Stimulated activated CD4-positive, alpha-beta T cell treated with anti-CD3 and anti-CD28 coated beads, Interleukin-1b, Interleukin-23, amount 100 ng/mL, for 1 hour (primary cell): ENCODE measurements around the gene IRF2BP2.
"Not testable (repeated sequence)": the region's sequence is repeated elsewhere in the genome, so short reads cannot be mapped to it uniquely, and the experiment has no call there.

Source experiments
- DNase-seq, 2 donors: peaks; one replicate each; pipeline ENCODE4 v3.0.0-alpha.2; 2020; ENCODE audit warnings: low read depth in 2 of 2

Gene IRF2BP2

DNA sequence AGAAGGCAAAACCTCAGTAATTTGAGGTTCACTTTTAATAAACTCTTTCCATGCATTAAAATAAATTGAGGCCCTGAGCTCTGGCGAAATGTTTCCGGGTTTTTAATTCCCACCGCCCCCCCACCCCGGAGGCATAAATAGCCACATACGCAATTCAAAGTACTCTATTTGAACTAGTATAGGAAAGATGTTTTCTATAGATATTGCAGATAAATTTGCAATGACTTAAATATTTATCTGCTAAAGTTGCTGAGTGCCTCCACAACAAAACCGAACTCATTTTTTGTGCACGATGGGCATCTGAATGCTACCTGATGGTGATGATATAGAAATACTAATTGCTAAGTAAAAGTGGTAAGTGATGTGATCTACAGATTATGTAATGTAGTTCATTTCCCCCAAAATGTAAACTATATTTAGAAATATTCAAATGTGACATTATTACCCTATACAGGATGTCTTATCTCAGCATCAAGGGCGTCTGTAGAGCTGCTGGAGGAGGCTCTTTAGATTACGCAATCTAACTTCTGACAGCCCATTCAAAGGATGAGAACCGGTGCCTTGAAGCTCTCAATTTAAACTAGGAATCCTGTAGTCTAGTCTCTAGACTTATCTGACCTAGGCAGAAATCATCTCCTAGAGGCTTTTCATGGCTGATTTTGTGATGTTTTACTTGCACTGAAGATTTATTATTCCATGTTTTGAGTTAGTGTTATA is 8.5 kb downstream of the IRF2BP2 start:
- DNase-seq, result no peak

DNA sequence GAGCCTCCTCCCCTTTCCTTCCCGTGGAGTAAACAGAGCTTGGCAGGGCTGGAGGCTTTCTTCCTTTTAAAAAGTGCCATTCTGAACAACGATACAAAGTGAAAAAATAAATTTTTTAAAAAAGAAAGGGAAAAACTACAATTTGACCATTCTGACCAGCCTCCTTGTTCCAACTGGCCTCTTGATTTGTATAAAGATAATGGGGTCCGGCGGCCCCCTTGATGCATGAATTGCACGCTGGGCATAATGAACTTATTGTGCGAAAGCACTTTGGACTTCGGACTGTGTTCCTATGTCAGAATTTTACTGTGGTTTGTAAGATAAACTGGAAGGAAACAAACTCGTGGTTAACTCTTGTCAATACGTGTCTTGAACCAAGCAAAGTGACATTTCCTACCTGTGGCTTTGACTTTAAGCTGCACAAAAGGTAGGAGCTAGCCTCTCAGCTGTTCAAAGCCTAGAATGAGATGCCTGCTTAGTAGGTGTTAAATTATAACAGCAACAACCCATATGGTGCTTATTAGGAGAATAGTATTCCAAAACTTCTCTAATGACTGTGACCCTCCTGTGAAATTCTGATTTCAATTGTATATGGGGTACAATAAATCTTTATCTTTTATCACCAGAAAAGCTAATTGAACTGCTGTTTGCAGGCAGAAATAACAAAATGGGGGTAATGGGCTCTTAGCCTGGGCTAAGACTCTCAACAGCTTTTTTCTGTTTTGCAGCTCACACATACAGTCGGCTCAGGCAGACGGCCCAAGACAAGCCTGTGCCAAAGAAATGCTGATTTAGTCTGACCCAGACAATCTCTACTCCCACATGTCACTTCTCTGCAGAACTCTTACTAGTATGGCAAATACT is 9.3 kb downstream of the IRF2BP2 start:
- DNase-seq, result no peak

DNA sequence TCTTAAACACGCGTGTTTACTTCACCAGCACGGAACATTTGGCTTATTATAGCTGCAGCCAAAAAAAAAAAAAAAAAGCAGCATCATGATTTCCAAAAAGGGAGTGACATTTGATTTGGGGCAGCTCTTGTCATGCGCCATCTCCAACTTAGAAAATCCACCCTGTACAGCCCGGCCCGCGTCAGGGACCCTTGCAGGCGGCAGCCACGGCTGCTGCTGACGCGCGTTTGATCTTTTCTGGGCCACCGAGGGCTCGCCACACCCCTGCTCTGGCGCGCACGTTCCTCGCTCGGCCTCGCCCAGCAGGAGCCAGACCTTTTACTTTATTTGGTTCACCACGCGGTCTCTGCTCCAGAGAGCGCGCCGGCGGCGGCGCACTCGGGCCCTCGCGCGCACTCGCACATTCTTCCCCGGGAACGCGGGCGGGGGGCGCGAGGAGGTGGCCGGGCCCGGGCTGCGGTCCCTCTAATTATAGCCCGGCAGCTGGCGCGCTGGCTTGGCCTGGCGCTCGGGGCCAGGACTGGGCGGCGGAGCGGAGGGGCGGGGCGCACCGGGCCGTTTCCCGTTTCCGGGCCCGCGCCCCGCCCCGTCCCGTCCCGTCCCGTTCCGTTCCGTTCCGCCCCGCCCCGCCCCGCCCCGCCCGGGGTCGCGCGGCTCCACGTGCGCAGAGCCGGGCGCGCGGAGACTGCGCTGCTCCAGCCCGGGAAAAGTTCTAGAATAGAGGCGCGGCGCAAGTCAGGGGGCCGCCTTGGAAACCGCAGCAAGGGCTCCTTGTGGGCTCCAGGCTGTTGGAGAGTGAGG is 10.2 kb downstream of the IRF2BP2 start:
- DNase-seq, result peak in 1 of 2 donors; percentile 58

DNA sequence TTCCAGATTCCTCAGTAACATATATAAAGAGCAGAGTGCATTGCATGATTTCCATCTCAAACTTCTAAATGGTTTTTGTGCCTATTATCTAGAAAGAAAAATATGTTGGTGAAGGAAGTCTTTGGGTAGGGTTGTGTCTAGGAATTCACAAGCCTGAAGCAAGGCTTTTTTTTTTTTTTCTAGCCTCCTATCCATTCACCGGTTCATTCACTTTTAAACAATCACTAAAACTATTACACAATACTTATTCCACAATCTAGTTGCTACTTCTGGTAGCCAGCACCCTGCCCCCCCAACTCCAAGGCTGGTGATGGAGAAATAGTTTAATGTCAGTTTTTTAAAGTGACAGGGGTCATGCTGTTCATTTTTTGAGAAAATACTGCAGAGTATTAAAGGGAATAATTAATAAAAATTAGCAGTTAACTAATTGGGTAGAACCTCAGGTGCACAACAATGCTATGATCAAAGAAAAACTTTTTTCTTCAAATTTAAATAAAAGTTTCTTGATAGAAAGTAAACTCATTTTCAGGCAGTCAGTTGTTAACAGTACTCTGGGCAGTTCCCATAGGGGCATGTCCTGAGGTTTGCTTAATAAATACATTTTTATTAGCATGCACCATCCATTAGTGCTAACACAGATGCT is 10.9 kb downstream of the IRF2BP2 start:
- DNase-seq, result no peak

DNA sequence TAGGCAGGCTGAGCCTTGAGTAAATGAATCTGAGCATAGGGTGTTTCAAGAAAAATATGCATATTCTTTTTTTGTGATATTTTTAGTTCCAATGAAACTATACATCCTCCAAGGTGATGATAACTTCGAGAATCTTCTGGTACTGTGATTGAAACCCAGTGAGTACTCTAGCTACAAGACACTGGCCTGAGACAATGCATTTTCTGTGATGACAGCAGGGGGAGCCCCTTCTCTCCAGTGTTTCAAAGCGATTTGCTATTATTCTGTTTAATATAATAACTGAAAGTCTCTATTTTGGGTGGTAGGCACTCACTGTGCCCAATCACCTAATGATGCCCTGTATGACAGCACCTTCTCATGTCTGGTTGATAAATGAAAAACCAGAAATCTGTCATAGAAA is 12.1 kb downstream of the IRF2BP2 start:
- DNase-seq, result peak in 1 of 2 donors; percentile 32

DNA sequence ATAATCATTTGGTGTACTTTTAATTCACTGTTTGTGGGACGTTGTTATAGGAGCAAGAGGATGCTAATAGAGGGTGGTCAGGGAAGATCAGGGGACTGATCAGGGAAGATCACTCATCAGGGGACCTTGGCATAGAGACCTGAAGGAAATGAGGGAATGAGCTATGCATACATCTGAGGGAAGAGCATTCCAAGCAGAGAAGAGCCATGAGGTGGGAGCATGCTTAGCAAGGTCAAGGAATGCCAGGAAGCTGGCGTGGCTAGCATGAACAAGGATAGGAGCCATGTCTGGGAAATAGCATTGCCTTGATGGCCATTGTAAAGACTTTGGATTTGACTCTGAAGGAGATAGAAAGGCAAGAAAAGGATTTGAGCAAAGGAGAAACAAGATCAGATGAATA is 14.1 kb downstream of the IRF2BP2 start:
- no peak for DNase-seq

DNA sequence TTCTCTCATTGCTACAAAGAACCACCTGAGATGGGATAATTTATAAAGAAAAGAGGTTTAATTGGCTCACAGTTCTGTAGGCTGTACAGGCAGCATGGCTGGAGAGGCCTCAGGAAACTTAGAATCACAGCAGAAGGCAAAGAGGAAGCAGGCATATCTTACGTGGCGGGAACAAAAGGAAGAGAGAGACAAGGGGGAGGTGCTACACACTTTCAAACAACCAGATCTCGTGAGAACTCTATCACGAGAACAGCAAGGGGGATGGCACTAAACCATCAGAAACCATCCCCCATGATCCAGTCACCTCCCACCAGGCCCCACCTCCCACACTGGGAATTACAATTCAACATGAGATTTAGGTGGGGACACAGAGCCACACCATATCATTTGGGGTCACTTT is 15.4 kb downstream of the IRF2BP2 start:
- DNase-seq, result not testable (repeated sequence)

DNA sequence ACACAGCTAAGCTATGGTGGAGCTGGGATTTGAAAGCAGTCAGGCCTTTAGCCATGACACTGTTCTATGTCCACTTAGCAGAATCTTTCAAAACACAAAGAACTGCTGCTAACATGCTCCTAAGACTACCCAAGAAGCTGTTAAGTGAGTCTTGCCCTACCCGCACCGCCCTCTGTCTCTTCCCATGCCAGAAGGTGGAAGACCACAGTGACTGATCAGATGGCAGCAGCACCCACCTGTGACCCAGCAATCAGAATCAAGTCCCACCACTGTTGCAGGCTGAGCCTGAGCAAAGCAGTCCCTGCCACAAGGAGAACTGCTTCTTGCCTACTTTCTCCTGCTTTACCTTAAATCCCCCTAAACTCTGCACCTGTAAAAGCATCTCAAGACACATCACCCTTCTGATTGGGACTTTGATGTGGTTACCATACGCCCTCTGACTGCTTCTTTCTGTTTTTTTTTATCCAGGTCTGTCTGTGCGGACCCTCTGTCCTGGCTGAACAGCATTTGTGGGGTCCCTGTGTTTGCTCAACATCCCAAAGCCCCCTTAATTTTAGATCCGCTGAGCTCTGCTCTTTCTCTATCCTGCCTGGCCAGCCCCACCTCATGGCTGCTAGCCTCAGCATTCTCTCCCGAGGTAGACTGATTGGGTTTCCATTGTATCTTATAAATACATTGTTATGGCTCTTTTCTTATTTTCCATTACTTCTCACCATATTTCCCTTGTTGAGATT is 16.0 kb downstream of the IRF2BP2 start:
- no peak for DNase-seq

DNA sequence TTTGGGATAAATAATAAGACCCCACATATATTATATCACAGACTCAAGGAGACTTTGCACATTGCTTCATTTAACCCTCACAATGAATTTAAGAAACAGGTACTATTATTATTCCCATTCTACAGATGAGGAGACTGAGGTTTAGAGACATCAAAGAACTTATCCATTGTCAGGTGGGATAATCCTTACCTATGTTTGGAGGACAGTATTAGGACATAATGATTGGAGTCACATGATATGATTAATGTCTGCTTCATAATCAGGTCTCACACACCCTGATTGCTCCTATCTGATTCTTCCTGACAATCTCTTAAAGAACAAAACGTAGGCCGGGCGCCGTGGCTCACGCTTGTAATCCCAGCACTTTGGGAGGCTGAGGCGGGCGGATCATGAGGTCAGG is 16.9 kb downstream of the IRF2BP2 start:
- DNase-seq, result no peak

DNA sequence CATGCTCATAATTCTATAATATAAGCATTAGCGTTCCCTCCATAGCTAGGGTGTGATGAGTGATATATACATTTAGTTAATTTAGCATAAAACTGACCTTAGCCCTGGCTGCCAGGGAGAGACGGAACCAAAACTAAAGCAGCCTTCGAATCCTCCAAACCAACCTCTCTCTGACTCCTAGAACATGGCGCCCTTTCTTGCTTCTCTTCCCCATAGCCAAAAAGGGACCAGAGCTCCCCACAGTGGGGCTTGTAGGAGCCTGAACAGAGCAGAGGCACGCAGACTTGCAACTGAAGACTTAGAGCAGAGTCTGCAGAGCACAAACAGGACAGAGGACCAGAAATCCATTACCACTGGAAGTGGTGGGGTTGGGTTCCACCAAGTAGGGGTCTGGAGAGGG is 17.7 kb downstream of the IRF2BP2 start:
- no peak for DNase-seq

DNA sequence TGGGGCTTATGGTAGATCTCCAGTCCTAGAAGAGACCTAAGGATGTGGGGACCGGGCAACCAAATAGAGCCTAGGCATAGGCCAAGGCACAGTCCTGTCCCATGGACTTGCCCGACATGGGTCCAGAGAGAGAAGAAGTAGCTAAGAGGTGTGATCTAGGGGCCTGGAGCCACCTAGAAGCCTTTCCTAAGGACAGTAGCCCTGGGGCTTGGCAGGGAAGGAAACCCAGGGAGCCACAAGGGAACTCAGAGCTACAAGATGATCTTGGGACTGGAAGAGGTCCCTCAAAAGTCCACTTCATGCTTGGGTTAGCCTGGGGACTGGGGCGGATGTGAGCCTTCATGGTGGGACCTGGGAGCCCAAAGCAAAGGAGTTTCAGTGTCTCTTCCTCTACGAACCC is 18.8 kb downstream of the IRF2BP2 start:
- no peak for DNase-seq

DNA sequence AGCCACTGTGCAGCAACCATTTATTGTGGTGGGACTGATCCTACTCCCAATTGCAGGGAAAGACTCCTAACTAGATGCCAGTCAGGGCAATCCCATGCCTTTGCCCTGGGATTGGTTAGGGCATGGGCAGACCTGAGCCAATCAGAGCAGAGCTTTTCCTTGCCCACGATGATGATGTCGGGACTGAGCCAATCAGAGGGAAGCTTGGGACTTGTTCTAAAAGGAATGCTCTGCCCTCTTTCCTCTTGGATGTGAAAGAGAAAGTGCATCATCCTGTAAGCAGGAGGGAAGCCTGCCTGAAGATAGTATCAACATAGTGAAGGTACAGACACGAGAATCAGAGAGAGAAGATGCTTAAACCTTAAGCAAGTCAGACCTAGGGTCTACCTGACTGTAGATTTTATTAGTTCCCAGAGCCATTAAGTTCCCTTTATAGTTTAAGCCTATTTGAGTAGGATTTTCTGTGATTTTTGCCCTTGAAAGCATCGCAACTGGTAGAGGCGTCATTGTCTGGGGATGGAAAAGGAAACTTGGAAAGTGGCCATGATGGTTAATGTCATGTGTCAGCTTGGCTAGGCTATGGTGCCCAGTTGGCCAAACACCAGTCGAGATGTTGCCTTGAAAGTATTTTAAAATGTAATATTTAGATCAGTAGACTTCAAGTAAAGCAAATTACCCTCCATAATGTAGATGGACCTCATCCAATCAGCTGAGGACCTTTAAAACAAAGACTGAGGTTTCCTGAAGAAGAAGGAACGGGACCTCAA is 19.9 kb downstream of the IRF2BP2 start:
- no peak for DNase-seq

DNA sequence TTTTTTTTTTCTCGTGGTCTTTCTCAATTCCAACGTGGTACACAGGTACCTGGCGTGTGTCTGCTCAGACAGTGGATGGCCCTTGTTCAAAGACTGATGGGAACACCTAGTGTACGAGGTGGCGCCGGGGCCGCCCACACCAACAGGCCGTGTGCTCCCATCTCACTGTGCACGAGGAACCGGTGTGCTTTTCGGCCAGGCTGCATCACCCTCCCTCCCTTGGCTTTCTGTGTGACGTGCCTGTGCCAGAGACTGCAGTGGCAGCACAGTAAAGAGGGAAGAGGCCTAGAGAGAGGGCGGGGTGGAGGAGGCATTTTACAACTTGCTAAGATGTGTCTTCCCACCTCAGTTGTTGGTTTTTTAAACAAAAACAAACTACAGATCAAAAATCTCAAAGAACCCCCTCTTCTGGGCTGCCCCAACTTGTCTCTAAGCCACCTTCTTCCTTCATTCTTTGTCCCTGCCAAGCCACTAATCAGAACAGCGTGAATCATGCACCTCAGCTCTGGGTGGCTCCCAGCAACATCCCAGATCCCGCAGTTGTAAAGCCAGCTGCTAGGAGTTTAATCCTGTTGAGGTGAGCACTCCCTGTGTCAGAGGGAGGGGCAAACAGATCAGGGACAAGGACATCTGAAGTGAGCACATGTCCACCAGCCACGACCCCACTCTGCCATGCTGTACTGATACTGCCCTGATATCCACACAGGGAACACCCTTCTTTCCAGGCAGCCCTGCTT is 20.7 kb downstream of the IRF2BP2 start:
- DNase-seq, result no peak

DNA sequence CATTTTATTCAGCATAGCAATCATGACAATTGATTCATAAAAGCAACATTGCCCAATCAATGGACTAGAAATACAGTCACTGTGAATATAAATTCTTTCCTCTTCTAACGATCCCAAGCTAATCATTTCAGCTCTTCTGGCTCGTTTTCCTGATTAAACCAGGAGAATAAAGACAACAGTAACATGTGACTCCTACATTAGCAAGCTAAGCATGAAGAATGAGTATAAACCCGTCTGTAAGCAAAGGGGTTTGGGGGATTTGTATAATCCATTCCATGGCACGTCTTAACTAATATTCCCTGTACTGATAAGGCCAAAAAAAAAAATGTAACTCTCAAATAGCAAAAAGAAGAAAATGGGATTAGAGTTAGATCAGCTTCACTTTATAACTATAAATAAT is 21.6 kb downstream of the IRF2BP2 start:
- no peak for DNase-seq

DNA sequence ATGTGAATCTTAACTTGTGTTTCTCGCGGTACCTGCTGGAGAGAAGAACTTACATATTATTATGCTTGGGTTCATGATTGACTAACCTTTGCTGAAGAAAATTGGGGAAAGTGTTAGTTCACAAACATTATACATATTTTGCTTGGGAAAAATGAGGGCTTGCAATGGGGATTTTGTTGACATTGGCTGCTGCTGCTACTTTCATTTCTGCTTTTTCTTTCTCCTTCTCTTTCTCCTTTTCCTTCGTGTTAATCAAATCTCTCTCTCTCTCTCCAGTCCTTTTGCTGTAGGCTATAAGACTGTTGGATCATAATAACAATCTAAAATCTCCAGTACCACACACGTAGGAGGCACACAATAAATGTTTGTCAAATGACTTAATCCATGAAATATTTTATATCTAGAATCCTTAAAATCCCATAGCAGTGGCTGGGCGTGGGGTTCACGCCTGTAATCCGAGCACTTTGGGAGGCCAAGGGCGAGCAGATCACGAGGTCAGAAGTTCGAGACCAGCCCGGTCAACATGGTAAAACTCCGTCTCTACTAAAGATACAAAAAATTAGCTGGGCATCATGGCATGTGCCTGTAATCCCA is 23.0 kb downstream of the IRF2BP2 start:
- no peak for DNase-seq

DNA sequence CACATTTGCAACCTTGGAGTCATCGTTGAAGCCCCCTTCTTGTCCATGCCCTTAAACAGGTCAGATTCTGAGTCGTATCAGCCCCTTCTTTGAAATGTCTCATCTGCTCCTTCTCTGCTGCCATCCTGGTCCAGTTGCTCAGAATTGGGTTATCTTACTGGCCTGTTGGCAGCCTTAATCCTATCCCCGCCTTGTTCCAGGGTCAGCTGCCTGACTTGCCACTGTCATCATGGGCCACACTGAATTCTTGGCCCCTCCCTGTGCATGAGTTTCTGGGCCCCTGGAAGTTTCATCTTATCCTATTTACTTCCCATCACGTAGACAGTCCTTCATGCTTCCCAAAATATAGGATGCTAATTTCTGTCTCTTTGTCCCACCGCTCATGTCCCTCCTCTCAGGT is 23.7 kb downstream of the IRF2BP2 start:
- DNase-seq, result no peak

DNA sequence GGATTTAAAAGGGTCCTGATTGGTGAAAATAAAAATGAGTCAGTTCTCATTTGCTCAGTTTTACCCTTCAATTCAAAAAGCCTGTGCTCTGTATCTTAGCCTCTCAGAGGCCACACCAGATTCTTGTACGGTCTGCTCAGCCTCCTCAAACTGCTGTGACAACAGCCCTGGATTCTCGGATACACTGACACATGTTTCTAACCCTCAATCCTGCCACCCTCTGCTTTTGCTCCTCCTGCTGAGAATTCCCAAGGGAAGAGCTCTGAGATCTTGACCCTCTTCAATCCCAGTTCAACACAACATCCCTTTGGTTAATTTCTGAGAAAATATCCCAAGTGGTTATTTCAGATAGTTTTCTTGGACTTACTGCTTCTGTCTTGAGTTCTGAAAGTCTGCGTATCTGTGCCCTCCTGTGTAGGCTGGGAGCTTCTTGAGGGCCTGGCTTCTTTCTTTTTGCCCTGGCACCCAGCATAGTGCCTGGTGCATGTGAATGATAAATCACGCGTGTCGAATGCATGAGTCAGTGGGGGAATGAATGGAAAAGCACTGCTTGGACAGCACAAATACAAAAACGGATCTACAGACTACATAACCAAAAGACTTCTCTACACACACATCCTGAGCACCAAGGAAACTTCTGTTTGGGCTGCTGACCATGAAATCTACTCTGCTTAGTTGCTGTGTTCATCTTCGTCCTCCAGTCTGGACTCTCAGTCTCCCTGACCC is 24.5 kb downstream of the IRF2BP2 start:
- no peak for DNase-seq

DNA sequence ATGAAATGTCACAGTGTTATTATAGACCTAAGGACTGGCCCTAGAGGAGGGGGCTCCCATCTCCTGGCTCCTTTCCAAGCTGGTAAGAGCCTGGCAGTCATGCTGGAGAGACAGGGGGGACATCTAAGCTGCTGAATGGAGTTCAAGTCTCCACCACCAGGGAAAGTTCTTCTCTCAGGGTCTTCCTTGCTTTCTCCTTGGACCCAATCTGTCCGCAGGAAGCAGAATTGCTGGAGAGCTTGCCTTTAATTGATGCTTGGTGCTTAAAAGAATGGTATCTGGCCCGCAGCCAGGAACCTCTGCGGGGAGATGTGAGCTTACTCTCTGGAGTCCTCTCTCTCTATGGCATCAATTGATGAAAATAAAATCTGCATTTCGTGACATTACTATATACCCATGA is 25.1 kb downstream of the IRF2BP2 start:
- DNase-seq, result no peak

DNA sequence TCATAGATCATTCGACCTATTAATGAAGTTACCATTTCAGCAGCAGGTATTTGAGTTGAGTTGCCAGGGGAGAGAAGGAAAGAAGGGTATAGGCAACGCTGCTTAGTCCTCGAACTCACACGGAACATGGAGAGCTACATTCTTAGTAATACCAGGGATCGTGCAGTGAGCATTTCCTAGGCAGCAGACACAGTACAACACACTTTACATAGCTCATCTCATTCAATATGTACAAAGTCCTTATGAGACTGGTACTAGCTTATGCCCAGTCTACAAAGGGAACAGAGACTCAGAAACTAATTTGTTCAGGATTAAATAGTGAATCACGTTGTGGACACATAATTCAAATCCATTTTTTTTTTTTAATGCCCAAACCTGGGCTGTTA is 25.6 kb downstream of the IRF2BP2 start:
- no peak for DNase-seq
